GM19023 (cell line): ENCODE measurements around the gene ABCA4.
"Not testable (repeated sequence)": the region's sequence is repeated elsewhere in the genome, so short reads cannot be mapped to it uniquely, and the experiment has no call there.

Experiments
- ATAC-seq: cut with Tn5 transposase; IDR thresholded peaks from one replicate; pipeline ENCODE4 v1.9.1; 2021; ENCODE audit warnings: mild to moderate bottlenecking, moderate library complexity; ENCODE audit not compliant: unreplicated experiment

Gene ABCA4

GRCh38 chr1:93959413-93959812 is 161.5 kb downstream of the ABCA4 start:
- ATAC-seq, result no peak

- ATAC-seq, result no peak
Measured at GRCh38 chr1:93958726-93959100, 162.2 kb downstream of the ABCA4 start.

- ATAC-seq, result no peak
Measured at GRCh38 chr1:93958032-93958725, 162.8 kb downstream of the ABCA4 start.

- ATAC-seq, result no peak
Measured at GRCh38 chr1:93955765-93956164, 165.2 kb downstream of the ABCA4 start.

- not testable (repeated sequence) for ATAC-seq
Measured at GRCh38 chr1:93947002-93947686, 173.8 kb downstream of the ABCA4 start.
